ENCODE results near the gene ABHD12B. TPM values are rescaled to one million over a fixed set of nuclear protein-coding genes. Genes with fewer than 3 reads are reported as not detected.

The ABHD12B gene
- total RNA-seq, 2 experiments from 2014 or later: not detected

DNA sequence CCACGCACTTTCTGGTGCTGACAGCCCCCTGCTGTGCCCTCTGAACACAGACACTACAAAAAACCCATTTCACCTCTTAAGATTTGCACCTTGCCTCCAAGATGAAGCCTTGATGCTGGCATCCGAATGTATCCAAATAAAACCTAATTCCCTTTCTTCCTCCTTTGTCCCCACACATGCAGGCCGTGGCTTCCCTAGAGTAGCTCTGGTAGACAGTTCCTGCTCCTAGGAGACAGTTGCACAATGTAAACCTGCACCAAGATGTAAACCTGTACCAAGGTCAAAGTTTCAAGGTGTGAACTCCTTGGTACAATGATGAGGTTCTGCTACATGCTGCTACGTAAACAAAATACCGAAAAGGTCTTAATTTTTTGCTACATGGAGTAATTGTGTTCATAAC, 625 bp upstream of the ABHD12B start:
- H3K4me3 Mint-ChIP-seq: no peak overlapping the region
- no peaks in the 10 kb centered on the region for H3K9me3 Mint-ChIP-seq
- H3K36me3 Mint-ChIP-seq (ENCODE audit: low read depth): no peaks in the 10 kb centered on the region
- CTCF ChIA-PET: interaction anchor here (1.1 kb wide), 1 partner anchor 11 kb away, joined by 5 read pairs; no protein-coding TSS in a partner anchor
- H3K9me3 ChIP-seq (ENCODE audit: control insufficient read depth in 1 of 2, insufficient read depth in 1 of 2, low read length in 2 of 2): no peaks in the 10 kb centered on the region
- H3K4me1 Mint-ChIP-seq (ENCODE audit: low read depth): peaks cover 40% of the 10 kb centered on the region
- ATAC-seq (ENCODE audit: poor library complexity) (no peak), DNase-seq (no peak)
- H3K27me3 Mint-ChIP-seq: peaks cover 79% of the 10 kb centered on the region
- TF ChIP-seq CTCF (IDR thresholded peaks at IDR 0.05): no peak
- H3K27ac ChIP-seq (ENCODE audit: low read depth in 1 of 2, low read length in 2 of 2): no peak overlapping the region
- peaks cover 26% of the 10 kb centered on the region for H3K4me1 ChIP-seq (ENCODE audit: insufficient read depth, low read length)
- H3K36me3 ChIP-seq (ENCODE audit: insufficient read depth, low read length): no peaks in the 10 kb centered on the region
- H3K27ac Mint-ChIP-seq: no peak overlapping the region
- intact Hi-C loops (cut with DNase I, micrococcal nuclease): no loop called here
- no peak overlapping the region for H3K4me3 ChIP-seq (ENCODE audit: low read length)
- POLR2A ChIA-PET: no interaction called here
- H3K27me3 ChIP-seq (ENCODE audit: control insufficient read depth in 1 of 2, insufficient read depth in 2 of 2, low read length in 2 of 2): peaks cover 24 to 55% of the 10 kb centered on the region in 2 experiments

DNA sequence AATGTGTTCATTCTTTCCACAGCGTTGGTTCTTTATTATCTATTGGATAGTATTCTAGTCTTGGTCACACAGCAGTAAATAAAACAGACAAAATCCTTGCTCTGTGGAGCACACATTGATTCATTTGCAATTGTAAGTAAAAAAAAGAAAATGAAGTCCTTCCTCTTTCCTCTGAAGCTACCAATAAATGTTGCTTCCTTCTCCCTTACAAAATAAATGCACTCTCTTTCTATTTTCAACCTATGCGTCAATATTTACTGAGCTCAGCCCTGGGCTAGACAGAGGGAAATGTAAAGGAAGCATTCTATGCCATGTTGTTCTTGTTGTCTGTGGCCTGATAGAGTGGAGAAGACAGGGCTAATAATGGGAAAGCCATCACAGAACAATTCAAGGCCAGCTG, 2.9 kb downstream of the ABHD12B start:
- H3K27me3 ChIP-seq (ENCODE audit: control insufficient read depth in 1 of 2, insufficient read depth in 2 of 2, low read length in 2 of 2): peaks cover 22 to 27% of the 10 kb centered on the region in 2 experiments
- H3K4me3 ChIP-seq (ENCODE audit: low read length): no peak overlapping the region
- Mint-ChIP-seq H3K27me3 (peaks cover 52% of the 10 kb centered on the region), H3K4me1 (ENCODE audit: low read depth) (peaks cover 41% of the 10 kb centered on the region), H3K27ac (no peak overlapping the region), H3K36me3 (ENCODE audit: low read depth) (no peaks in the 10 kb centered on the region), H3K9me3 (no peaks in the 10 kb centered on the region), H3K4me3 (peak overlapping the region; percentile 1)
- POLR2A ChIA-PET: interaction anchor here (1.1 to 1.6 kb wide), 4 partner anchors 8 to 1107 kb away, joined by 3 to 7 read pairs (median 4); partner anchors contain the start of gene KLHDC2
- no peak for DNase-seq
- peaks cover 26% of the 10 kb centered on the region for H3K4me1 ChIP-seq (ENCODE audit: insufficient read depth, low read length)
- no peak overlapping the region for H3K27ac ChIP-seq (ENCODE audit: low read depth in 1 of 2, low read length in 2 of 2)
- no peaks in the 10 kb centered on the region for H3K9me3 ChIP-seq (ENCODE audit: control insufficient read depth in 1 of 2, insufficient read depth in 1 of 2, low read length in 2 of 2)
- H3K36me3 ChIP-seq (ENCODE audit: insufficient read depth, low read length): no peaks in the 10 kb centered on the region
- CTCF ChIA-PET: no interaction called here
- ATAC-seq (ENCODE audit: poor library complexity): no peak
- no peak for TF ChIP-seq CTCF (IDR thresholded peaks at IDR 0.05)
- intact Hi-C loops (cut with DNase I, micrococcal nuclease): no loop called here

DNA sequence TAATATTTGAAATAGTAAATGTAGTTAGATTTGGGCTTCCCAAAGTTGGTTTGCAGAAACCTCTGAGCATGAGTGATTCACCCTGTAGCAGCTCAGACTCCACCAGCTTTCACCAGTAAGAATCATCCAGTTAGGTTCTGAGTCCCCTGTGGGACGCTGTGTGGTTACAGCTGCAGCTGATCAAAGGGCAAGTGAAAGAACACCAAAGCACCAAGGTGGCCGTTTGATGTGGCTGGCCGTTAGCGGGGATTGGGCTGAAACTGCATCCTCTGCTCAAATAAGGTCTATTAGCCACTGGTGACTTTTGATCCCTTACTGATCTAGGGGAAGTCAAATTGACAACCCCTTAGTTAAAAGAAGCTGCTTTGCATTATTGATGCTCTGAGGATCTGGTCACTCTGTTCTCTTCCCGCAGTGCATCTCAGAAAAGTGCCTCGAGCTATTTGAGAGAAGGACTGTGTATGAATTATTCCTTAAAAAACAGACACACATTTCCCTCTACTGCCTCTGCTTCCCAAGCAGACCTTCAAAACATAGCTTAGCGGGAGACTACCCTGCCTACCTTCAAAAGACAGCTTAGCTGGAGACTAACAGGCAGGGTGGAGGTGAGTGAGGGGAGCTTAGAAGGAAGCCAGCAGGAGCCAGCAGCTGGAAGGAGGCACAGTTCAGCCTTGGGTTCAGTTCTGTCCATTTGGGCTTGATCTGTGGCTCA, 3.7 kb downstream of the ABHD12B start:
- H3K27ac Mint-ChIP-seq: no peak overlapping the region
- H3K4me1 Mint-ChIP-seq (ENCODE audit: low read depth): peaks cover 41% of the 10 kb centered on the region
- DNase-seq (peak; percentile 16 to 79 (median 44)), ATAC-seq (ENCODE audit: poor library complexity) (peak; percentile 91)
- TF ChIP-seq CTCF (IDR thresholded peaks at IDR 0.05): no peak
- no peak overlapping the region for H3K4me3 ChIP-seq (ENCODE audit: low read length)
- H3K36me3 ChIP-seq (ENCODE audit: insufficient read depth, low read length): no peaks in the 10 kb centered on the region
- peaks cover 26% of the 10 kb centered on the region for H3K4me1 ChIP-seq (ENCODE audit: insufficient read depth, low read length)
- POLR2A ChIA-PET: interaction anchor here (1.1 to 1.6 kb wide), 5 partner anchors 8 to 1108 kb away, joined by 3 to 7 read pairs (median 3); partner anchors contain the start of gene KLHDC2
- CTCF ChIA-PET: interaction anchor here (0.8 kb wide), 1 partner anchor 9 kb away, joined by 3 read pairs; no protein-coding TSS in a partner anchor
- H3K4me3 Mint-ChIP-seq: peak overlapping the region; percentile 28
- peaks cover 46% of the 10 kb centered on the region for H3K27me3 Mint-ChIP-seq
- H3K9me3 Mint-ChIP-seq: no peaks in the 10 kb centered on the region
- intact Hi-C loops (cut with DNase I, micrococcal nuclease): no loop called here
- H3K27ac ChIP-seq (ENCODE audit: low read depth in 1 of 2, low read length in 2 of 2): no peak overlapping the region
- no peaks in the 10 kb centered on the region for H3K36me3 Mint-ChIP-seq (ENCODE audit: low read depth)
- peaks cover 14 to 20% of the 10 kb centered on the region in 2 experiments for H3K27me3 ChIP-seq (ENCODE audit: control insufficient read depth in 1 of 2, insufficient read depth in 2 of 2, low read length in 2 of 2)
- no peaks in the 10 kb centered on the region for H3K9me3 ChIP-seq (ENCODE audit: control insufficient read depth in 1 of 2, insufficient read depth in 1 of 2, low read length in 2 of 2)

All from CD4-positive, alpha-beta T cell (primary cell).